Lower leg skin (tissue), 3 donors: ENCODE measurements around the gene CCDC57.

Experiments
- CTCF ChIP-seq, 3 donors: fragments of 450-650 bp; IDR thresholded peaks; one replicate each; pipeline ENCODE4 v1.5.1; 2016; ENCODE audit warnings: antibody characterized with exemption in 3 of 3, mild to moderate bottlenecking in 3 of 3, moderate library complexity in 2 of 3
- POLR2A ChIP-seq, 2 donors: fragments of 450-650 bp; IDR thresholded peaks; one replicate each; pipeline ENCODE4 v1.6.1; 2016 to 2017; ENCODE audit warnings: antibody characterized with exemption in 2 of 2, mild to moderate bottlenecking in 1 of 2, moderate library complexity in 1 of 2

- TF ChIP-seq CTCF (IDR thresholded peaks at IDR 0.05) (peak in 1 of 3 donors; percentile 20), POLR2A (IDR thresholded peaks at IDR 0.05) (no peak)
Measured at GRCh38 chr17:82217120-82217529, 4.5 kb upstream of the CCDC57 start.
